OCI-LY3 (cell line): ENCODE data around the gene SOX8.

ENCODE experiments used
- CTCF ChIP-seq: fragments of 200-600, 300-600 bp; sonication (generic); IDR thresholded peaks from 2 replicates; pipeline ENCODE4 v1.5.1; 2014; ENCODE audit warnings: antibody characterized with exemption, low read length, low read depth
- EZH2phosphoT487 ChIP-seq: fragments of 200-600 bp; shearing (Covaris generic); IDR thresholded peaks from 2 replicates; pipeline ENCODE4 v1.6.1; 2018; ENCODE audit warnings: antibody characterized with exemption, mixed run types, low read depth

GRCh38 chr16:977896-978295, 3.7 kb upstream of the SOX8 start:
- no peak for TF ChIP-seq EZH2phosphoT487
- no peak for TF ChIP-seq CTCF
